Tongue (tissue), 2 donors: ENCODE results near the gene UBIAD1. TPM values are rescaled to one million over a fixed set of nuclear protein-coding genes. Genes with fewer than 3 reads are reported as not detected.
"Not testable (repeated sequence)": the region's sequence is repeated elsewhere in the genome, so short reads cannot be mapped to it uniquely, and the experiment has no call there.

ENCODE experiments used
- DNase-seq: peaks from one replicate; pipeline ENCODE4 v3.0.0-alpha.2; 2015
- total RNA-seq: library from RNA; depleted of rRNA; stranded (reverse); fragments of >200 nt; gene quantifications from one replicate; pipeline ENCODE4 v1.2.3, GENCODE V29; 2014

UBIAD1 gene
- total RNA-seq, 1 donor from 2014 or later: 11.6 TPM

- no peak for DNase-seq
Measured at GRCh38 chr1:11280719-11281376, 7.8 kb downstream of the UBIAD1 start.

DNA sequence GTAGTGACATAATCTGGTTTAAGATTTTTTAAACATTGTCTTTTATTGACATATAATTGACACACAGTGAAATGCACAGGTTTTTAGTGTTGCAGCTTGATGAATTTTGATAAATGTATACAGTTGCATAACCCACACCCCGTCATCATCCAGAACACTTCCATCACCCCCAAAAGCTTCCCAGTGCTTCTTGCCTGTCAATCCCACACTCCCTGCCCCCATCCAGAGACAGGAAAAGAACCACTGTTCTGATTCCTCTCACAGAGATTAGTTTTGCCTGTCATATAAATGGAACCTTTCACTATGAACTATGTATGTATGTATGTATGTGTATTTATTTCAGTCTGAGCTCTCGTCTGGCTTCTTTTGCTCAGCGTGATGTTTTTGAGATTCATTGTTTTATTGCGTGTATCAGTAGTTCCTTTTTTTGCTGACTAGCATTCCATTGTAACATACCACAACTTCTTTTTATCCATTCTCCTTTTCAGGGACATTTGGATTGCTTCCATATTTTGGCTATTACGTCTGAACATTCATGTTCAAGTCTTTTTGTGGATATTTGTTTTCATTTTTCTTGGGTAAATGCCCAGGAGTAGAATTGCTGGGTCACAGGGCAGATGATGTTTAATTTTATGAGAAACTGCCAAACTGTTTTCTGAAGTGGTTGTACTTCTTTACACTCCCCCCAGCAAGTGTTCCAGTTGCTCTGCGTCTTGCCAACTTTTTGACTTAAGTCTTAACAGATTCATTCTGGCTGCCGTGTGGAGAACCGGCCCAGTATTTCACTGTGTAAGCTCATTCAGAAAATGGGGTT is 8.7 kb downstream of the UBIAD1 start:
- peak; percentile 81 for DNase-seq

- DNase-seq: no peak
Measured at GRCh38 chr1:11283151-11283550, 10.2 kb downstream of the UBIAD1 start.

DNA sequence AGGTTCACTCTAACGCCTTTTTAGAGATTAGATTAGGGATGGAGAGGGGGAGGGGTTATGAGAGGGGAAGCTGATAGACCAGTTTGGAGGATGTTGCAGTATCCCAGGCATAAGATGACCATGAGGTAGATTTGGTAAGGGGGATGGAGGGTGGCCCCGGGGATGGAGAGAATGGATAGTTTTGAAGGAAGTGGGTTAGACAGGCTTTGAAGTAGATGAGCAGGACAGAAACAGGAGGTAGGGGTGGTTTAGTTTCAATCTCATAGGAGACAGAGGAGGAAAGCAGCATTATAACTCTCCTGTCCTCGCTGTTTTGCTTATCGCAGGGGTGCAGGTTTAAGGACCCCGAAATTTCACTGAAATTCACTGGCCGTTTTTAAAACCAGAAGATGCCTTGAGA is 11.8 kb downstream of the UBIAD1 start:
- DNase-seq: no peak

GRCh38 chr1:11285883-11286734 is 13.1 kb downstream of the UBIAD1 start:
- peak; percentile 25 for DNase-seq

DNA sequence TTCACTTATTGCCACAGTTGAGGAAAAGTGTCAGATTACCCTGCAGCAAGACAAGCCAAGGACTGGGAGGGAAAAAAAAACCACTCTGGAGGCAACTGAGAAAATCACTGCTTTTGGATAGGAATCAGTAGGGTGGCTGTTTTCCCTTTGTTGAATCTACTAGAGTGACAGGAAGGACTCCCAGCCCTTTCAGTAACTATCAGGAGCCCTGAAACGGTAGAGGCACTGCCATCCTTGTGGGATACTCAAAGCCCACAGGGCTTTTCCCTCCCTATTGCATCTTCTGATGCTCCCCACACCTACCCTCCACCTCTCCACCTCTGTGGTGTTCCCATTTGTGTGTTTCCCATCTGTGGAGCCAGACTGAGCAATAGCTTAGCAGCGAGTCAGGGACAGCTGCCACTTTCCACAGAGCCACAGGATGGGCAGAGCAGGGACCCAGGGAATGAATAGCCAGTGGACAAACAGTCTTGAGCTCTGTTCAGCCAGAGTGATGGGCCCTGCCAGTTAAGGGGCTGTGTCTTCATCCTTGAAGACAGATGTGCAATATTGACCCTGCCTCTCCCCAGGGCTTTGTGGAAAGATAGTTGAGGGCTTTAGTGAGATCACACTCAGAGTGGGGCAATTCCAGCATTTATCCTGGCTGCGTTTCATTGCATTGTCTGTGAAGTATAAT is 13.9 kb downstream of the UBIAD1 start:
- no peak for DNase-seq

- DNase-seq: no peak
Measured at GRCh38 chr1:11289064-11289463, 16.1 kb downstream of the UBIAD1 start.

DNA sequence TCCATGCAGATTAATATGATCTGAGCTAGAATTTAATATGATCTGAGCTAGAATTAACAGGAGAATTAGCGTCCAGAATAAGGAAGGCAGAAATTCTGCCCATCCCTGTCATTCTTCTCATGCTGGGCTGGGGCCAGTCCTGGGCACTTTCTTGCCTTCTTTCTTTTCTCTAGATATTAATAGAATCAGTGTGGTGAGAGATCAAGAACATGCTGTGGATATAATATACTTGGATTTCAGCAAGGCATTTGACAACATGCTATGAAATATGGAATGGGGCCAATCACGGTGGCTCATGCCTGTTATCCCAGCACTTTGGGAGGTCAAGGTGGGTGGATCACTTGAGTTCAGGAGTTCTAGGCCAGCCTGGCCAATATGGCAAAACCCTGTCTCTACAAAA is 18.1 kb downstream of the UBIAD1 start:
- DNase-seq: no peak

DNA sequence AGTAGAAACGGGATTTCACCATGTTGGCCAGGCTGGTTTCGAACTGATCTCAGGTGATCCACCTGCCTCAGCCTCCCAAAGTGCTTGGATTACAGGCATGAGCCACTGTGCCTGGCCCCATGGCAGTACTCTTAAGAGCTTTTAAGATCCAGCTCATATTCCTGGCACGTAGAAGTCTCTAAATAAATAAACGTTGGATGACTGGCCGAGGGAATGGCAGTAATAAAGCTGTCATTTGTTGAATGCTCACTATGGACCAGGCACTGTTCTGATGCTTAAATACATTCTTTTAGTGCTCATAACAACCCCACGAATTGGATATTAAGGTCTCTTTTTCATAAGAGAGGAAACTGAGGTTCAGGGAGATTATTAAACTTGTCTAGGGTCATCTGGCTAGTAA is 20.9 kb downstream of the UBIAD1 start:
- no peak for DNase-seq

DNA sequence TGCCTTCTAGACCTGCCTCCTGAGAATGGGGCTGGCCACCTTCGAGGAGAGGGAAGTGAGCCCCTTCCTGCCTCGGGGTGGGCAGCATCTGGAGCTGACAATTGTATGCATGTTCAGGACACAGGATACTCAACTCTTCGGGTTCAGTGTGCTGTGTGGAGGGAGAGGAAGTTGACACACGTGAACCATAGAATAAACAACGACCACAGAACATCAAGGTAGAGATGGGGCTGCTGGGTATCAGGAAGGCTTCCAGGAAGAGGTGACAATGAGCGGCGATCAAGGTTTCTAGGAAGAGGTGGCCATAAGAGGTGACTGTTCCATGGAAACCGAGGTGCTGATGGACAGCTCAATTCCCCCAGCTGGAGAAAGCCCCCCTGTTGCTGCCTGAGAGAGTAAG is 22.0 kb downstream of the UBIAD1 start:
- DNase-seq: no peak

- no peak for DNase-seq
Measured at GRCh38 chr1:11295905-11296304, 22.9 kb downstream of the UBIAD1 start.

- not testable (repeated sequence) for DNase-seq
Measured at GRCh38 chr1:11297774-11298173, 24.8 kb downstream of the UBIAD1 start.

DNA sequence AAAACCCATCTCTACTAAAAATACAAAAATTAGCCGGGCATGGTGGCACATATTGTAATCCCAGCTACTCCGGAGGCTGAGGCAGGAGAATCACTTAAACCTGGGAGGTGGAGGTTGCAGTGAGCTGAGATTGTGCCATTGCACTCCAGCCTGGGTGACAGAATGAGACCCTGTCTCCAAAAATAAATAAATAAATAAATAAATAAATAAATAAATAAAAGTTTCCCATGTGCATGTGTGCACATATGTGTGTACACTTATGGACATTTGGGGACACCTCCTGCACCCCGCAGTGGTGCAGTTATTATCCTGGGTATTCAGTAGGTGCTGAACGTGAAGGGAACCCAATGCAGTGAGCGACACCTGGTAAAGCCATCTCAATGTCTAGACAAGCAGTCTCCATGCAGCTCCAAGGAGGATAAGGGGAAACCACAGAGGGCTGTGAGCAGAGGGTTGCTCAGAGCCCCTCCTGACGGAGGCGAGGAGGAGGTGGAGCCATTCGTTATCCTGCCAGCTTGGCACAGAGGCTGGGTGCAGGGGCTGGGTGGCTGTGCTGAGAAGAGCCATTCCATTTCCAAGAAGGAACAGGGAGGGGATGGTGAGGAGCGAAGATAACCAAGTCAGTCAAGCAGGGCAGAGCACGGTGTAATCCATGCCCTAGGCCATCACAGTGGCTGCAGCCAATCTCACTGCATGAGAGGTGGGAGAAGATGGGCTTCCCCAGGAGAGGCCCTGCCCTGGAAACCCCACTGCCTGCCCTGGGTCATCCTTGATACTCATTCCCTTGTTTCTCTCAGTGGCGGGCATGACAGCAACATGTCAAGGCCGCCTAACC is 25.6 kb downstream of the UBIAD1 start:
- DNase-seq: no peak

DNA sequence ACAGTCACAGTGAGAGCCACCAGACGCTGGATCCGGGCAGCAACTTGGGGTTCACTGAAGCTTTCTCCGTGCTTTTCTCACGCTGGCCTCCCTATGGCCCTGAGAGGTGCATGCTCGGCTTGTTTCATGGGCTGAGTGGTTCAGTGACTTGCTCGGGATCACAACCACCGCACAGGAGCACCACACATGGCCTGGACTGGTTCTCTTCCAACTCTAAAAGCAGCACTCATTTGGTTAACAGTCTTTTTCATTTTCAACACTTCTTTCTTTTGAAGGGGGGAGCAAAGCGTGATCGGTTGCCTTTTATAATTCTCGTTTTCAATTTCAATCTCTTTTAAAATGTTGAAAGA is 26.2 kb downstream of the UBIAD1 start:
- DNase-seq: no peak

GRCh38 chr1:11301601-11302000 is 28.6 kb downstream of the UBIAD1 start:
- no peak for DNase-seq

GRCh38 chr1:11302366-11302765 is 29.4 kb downstream of the UBIAD1 start:
- no peak for DNase-seq

- DNase-seq: not testable (repeated sequence)
Measured at GRCh38 chr1:11305516-11305915, 32.5 kb downstream of the UBIAD1 start.

GRCh38 chr1:11307852-11308251 is 34.9 kb downstream of the UBIAD1 start:
- DNase-seq: no peak

DNA sequence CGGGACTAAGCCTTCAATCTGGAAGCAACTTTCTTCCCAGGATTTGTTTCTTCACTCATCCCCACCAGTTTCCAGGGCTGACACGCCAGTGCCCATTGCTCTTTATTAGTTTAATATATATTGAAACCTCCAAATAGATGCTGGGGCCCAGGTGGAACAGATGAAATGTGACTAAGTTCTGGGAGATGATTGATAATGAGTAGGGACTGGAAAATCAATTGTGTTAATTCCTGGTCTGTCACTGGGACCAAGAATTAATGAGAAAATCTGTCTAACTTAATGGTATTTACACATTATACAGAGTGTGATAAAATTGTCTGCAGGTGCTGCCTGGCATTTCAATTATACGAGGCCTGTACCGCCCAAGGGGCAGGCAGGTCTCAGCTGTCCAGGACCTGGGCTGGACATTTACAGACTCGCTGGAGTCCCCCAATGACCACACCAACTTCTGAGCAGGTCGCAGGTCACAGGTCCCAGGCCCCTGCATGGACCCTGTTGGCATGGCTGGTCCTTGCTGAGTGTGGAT is 35.8 kb downstream of the UBIAD1 start:
- DNase-seq: no peak

DNA sequence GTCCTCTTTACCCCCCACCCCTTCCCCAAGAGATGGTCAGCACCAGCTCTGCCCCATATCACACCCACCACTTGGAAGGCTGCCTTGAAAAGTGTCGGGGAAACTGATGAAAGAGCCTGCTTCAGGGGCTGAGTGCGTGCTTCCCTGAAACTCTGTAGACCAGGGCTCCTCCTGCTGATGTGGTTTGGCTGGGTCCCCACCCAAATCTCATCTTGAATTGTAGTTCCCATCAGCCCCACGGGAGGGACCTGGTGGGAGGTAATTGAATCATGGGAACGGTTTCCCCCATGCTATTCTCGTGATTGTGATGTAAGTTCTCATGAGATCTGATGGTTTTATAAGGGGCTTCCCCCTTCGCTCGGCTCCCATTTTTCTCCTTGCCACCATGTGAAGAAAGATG is 36.4 kb downstream of the UBIAD1 start:
- no peak for DNase-seq
